Astrocyte (in vitro differentiated cells and primary cell): ENCODE results near the gene GKN1. TPM values are rescaled to one million over a fixed set of nuclear protein-coding genes. Genes with fewer than 3 reads are reported as not detected.

Experiments
- DNase-seq: peaks from one replicate; pipeline ENCODE4 v3.0.0-alpha.2; 2010; ENCODE audit warnings: low read depth
- FAIRE-seq: peaks from 2 replicates; lab custom pipeline; 2011; peaks lifted over from hg19 to GRCh38; lab: Jason Lieb, UNC
- H2AFZ ChIP-seq: 2 replicates; pipeline ENCODE4 v1.6.0; 2012; ENCODE audit warnings: low read depth, low read length, inconsistent platforms
- H3K27ac ChIP-seq: 2 replicates; pipeline ENCODE4 v1.5.1; 2011; ENCODE audit warnings: low read depth, low read length, inconsistent platforms
- H3K27me3 ChIP-seq: 2 replicates; pipeline ENCODE4 v1.6.0; 2011; ENCODE audit warnings: low read length, inconsistent platforms; ENCODE audit not compliant: insufficient read depth
- H3K36me3 ChIP-seq: 2 replicates; pipeline ENCODE4 v1.5.1; 2011; ENCODE audit warnings: low read length, inconsistent platforms; ENCODE audit not compliant: insufficient read depth
- H3K4me1 ChIP-seq: 2 replicates; pipeline ENCODE4 v1.5.1; 2011; ENCODE audit warnings: low read length, inconsistent platforms; ENCODE audit not compliant: insufficient read depth
- H3K4me2 ChIP-seq: 2 replicates; pipeline ENCODE4 v1.6.0; 2012; ENCODE audit warnings: low read length, inconsistent platforms
- H3K4me3 ChIP-seq: 2 replicates; pipeline ENCODE4 v1.5.1; 2011; ENCODE audit warnings: low read depth, mild to moderate bottlenecking, low read length, inconsistent platforms; ENCODE audit not compliant: insufficient read depth
- H3K79me2 ChIP-seq: 2 replicates; pipeline ENCODE4 v1.6.0; 2012; ENCODE audit warnings: mild to moderate bottlenecking, low read length, inconsistent platforms; ENCODE audit not compliant: insufficient read depth
- H3K9ac ChIP-seq: 2 replicates; pipeline ENCODE4 v1.6.0; 2012; ENCODE audit warnings: mild to moderate bottlenecking, low read length, inconsistent platforms
- H3K9me3 ChIP-seq: 2 replicates; pipeline ENCODE4 v1.5.1; 2012; ENCODE audit warnings: low read depth, mild to moderate bottlenecking, low read length, inconsistent platforms; ENCODE audit not compliant: insufficient read depth
- H4K20me1 ChIP-seq: 2 replicates; pipeline ENCODE4 v1.6.0; 2012; ENCODE audit warnings: low read length, inconsistent platforms; ENCODE audit not compliant: insufficient read depth
- H3K27ac Mint-ChIP-seq: one replicate; pipeline ENCODE4 v1.8.0; 2021; ENCODE audit warnings: mild to moderate bottlenecking, mixed read lengths; ENCODE audit not compliant: unreplicated experiment
- H3K27me3 Mint-ChIP-seq: one replicate; pipeline ENCODE4 v1.8.0; 2021; ENCODE audit warnings: low read depth, mixed read lengths; ENCODE audit not compliant: unreplicated experiment
- H3K36me3 Mint-ChIP-seq: one replicate; pipeline ENCODE4 v1.8.0; 2021; ENCODE audit warnings: low read depth, mixed read lengths; ENCODE audit not compliant: unreplicated experiment
- H3K4me1 Mint-ChIP-seq: one replicate; pipeline ENCODE4 v1.8.0; 2021; ENCODE audit warnings: low read depth, mixed read lengths; ENCODE audit not compliant: unreplicated experiment
- H3K4me3 Mint-ChIP-seq: one replicate; pipeline ENCODE4 v1.8.0; 2021; ENCODE audit warnings: mild to moderate bottlenecking, moderate library complexity, mixed read lengths; ENCODE audit not compliant: unreplicated experiment
- H3K9me3 Mint-ChIP-seq: one replicate; pipeline ENCODE4 v1.8.0; 2021; ENCODE audit warnings: mild to moderate bottlenecking, mixed read lengths; ENCODE audit not compliant: unreplicated experiment
- EZH2 ChIP-seq: IDR thresholded peaks from 2 replicates; pipeline ENCODE4 v1.6.1; 2012; ENCODE audit warnings: mild to moderate bottlenecking, low read length, inconsistent platforms; ENCODE audit not compliant: insufficient read depth
- total RNA-seq: library from RNA; stranded (reverse); gene quantifications from 2 replicates; pipeline ENCODE4 v1.2.1, GENCODE V29; 2021
- TF ChIP-seq, protein P1 (sequence below): IDR thresholded peaks from 2 replicates; pipeline ENCODE4 v1.5.1; 2011; ENCODE audit warnings: low read depth, mild to moderate bottlenecking, inconsistent platforms, low read length, moderate library complexity; ENCODE audit not compliant: insufficient read depth

GKN1 gene
- total RNA-seq, 1 donor from 2014 or later = not detected

DNA sequence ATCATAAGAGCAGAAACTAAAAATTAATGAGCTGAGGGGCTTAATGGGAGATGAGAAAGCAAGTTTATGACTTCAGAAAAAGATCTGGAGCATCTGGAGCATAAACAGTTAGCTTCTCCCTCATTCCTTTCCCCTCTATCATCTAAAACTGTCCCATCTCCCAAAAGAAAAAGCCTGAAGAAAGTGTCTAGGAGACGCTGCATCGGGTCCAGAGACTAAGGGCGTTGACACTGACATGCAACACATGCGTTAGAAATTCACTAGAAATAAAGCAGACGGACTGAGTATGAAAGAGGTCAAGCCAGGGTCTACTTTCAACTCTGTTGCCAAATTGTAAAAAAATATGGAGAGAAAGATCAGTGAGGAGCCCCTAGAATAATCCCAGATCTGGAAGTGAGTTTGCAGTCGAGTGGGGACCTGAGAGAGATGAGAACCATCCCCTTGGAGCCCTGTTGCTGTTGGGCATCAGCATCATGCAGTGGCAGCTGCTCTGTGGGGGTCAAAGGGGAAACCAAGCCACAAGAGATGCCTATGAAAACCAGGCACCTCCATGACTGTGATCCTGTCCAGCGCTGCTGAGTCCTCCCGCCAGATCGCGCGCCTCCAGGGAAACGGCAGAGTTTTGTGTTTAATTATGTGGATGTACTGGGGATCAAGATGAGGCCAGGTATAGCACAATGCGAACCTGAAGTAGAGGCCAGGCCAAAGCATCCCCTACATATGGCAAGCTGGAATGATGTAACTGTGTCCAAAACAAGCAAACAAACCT, 52.4 kb downstream of the GKN1 start:
- H3K4me1 ChIP-seq = peaks cover 5% of the 10 kb centered on the region
- no peak for DNase-seq
- TF ChIP-seq, protein P1, sequence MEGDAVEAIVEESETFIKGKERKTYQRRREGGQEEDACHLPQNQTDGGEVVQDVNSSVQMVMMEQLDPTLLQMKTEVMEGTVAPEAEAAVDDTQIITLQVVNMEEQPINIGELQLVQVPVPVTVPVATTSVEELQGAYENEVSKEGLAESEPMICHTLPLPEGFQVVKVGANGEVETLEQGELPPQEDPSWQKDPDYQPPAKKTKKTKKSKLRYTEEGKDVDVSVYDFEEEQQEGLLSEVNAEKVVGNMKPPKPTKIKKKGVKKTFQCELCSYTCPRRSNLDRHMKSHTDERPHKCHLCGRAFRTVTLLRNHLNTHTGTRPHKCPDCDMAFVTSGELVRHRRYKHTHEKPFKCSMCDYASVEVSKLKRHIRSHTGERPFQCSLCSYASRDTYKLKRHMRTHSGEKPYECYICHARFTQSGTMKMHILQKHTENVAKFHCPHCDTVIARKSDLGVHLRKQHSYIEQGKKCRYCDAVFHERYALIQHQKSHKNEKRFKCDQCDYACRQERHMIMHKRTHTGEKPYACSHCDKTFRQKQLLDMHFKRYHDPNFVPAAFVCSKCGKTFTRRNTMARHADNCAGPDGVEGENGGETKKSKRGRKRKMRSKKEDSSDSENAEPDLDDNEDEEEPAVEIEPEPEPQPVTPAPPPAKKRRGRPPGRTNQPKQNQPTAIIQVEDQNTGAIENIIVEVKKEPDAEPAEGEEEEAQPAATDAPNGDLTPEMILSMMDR = no peak
- TF ChIP-seq EZH2 = no peak
- Mint-ChIP-seq H3K27ac (no peak overlapping the region), H3K4me3 (no peak overlapping the region), H3K4me1 (peaks cover 7% of the 10 kb centered on the region), H3K27me3 (no peaks in the 10 kb centered on the region), H3K36me3 (no peaks in the 10 kb centered on the region), H3K9me3 (no peaks in the 10 kb centered on the region)
- no peak overlapping the region for H3K9ac ChIP-seq
- H3K9me3 ChIP-seq = no peaks in the 10 kb centered on the region
- H3K4me2 ChIP-seq = no peak overlapping the region
- H2AFZ ChIP-seq = no peak overlapping the region
- no peak for FAIRE-seq
- no peak overlapping the region for H3K4me3 ChIP-seq
- no peaks in the 10 kb centered on the region for H3K27me3 ChIP-seq
- H3K36me3 ChIP-seq = no peaks in the 10 kb centered on the region
- peaks cover 53% of the 10 kb centered on the region for H4K20me1 ChIP-seq
- H3K79me2 ChIP-seq = peaks cover 84% of the 10 kb centered on the region
- no peak overlapping the region for H3K27ac ChIP-seq

Other genes starting within 250 kb of the GKN1 start
- 0.30 TPM in 1 of 2 replicates, not detected in the other for gene ARHGAP25, start 239.8 kb upstream of the GKN1 start, total RNA-seq
- gene BMP10, start 103.2 kb upstream of the GKN1 start, total RNA-seq = not detected in 2 replicates
- gene GKN2, start 21.7 kb upstream of the GKN1 start, total RNA-seq = not detected in 2 replicates
- gene ANTXR1, start 38.5 kb downstream of the GKN1 start, total RNA-seq = 67.8 and 71.7 TPM in 2 replicates